GM23338 (cell line): ENCODE measurements around the gene KIF20B.

Experiments
- CTCF ChIP-seq, 2 experiments: fragments of 200-600 bp in 1 of 2; sonication (generic) in 1 of 2; conservative IDR thresholded peaks; 2 replicates each; pipeline versions ENCODE4 v1.5.1 to v1.6.1; 2016 to 2017; ENCODE audit warnings: antibody characterized with exemption in 2 of 2, low read depth in 2 of 2, mild to moderate bottlenecking in 2 of 2, moderate library complexity in 1 of 2
- EZH2 ChIP-seq: fragments of 200-600 bp; sonication (generic); IDR thresholded peaks from one replicate; pipeline ENCODE4 v1.8.0; 2017; ENCODE audit warnings: antibody characterized with exemption, mild to moderate bottlenecking, low read depth; ENCODE audit not compliant: unreplicated experiment

GRCh38 chr10:89665302-89665701 is 36.1 kb upstream of the KIF20B start:
- TF ChIP-seq CTCF (conservative IDR thresholded peaks at IDR 0.05; ENCODE audit: low read depth in 2 of 2) (peak in 1 of 2 experiments; percentile 22; a peak in 2 of 4 replicates), EZH2 (no peak)
